Liver (tissue), 9 donors: ENCODE data around the gene RHOT2. TPM values are rescaled to one million over a fixed set of nuclear protein-coding genes. Genes with fewer than 3 reads are reported as not detected.

Experiments used
- DNase-seq: peaks from one replicate; pipeline ENCODE4 v3.0.0-alpha.2; 2017; ENCODE audit warnings: low spot score
- H3K27ac ChIP-seq, 2 donors: one replicate each; pipeline ENCODE4 v1.7.0; 2013; ENCODE audit warnings: inconsistent platforms in 2 of 2, low read length in 2 of 2, control low read depth in 1 of 2, low read depth in 1 of 2, mild to moderate bottlenecking in 1 of 2
- H3K27me3 ChIP-seq, 4 donors: one replicate each; pipeline versions ENCODE4 v1.6.1 to v1.7.0; 2013; ENCODE audit warnings: low read length in 3 of 4, inconsistent platforms in 1 of 4, mild to moderate bottlenecking in 1 of 4, moderate library complexity in 1 of 4; ENCODE audit not compliant: control insufficient read depth in 4 of 4, insufficient read depth in 4 of 4
- H3K36me3 ChIP-seq, 4 donors: one replicate each; pipeline versions ENCODE4 v1.6.1 to v1.7.0; 2013; ENCODE audit warnings: low read length in 3 of 4, mild to moderate bottlenecking in 3 of 4, low read depth in 1 of 4, moderate library complexity in 1 of 4; ENCODE audit not compliant: control insufficient read depth in 4 of 4, insufficient read depth in 3 of 4
- H3K4me1 ChIP-seq, 4 donors: one replicate each; pipeline versions ENCODE4 v1.6.1 to v1.7.0; 2013; ENCODE audit warnings: low read length in 3 of 4, mild to moderate bottlenecking in 3 of 4, moderate library complexity in 1 of 4; ENCODE audit not compliant: control insufficient read depth in 4 of 4, insufficient read depth in 4 of 4
- H3K4me3 ChIP-seq, 3 donors: one replicate each; pipeline versions ENCODE4 v1.6.1 to v1.7.0; 2013; ENCODE audit warnings: low read length in 3 of 3, control low read depth in 1 of 3, low read depth in 1 of 3, mild to moderate bottlenecking in 1 of 3
- H3K9ac ChIP-seq, 2 donors: one replicate each; pipeline ENCODE4 v1.7.0; 2013; ENCODE audit warnings: low read length in 2 of 2, mild to moderate bottlenecking in 2 of 2, moderate library complexity in 2 of 2, control low read depth in 1 of 2, low read depth in 1 of 2
- H3K9me3 ChIP-seq, 4 donors: one replicate each; pipeline versions ENCODE4 v1.6.1 to v1.7.0; 2013; ENCODE audit warnings: low read length in 3 of 4; ENCODE audit not compliant: control insufficient read depth in 4 of 4
- ATF3 ChIP-seq: IDR thresholded peaks from 2 replicates; pipeline ENCODE4 v1.6.1; 2016; ENCODE audit warnings: antibody characterized with exemption
- EGR1 ChIP-seq, 2 donors: IDR thresholded peaks; 2 replicates each; pipeline ENCODE4 v1.6.1; 2016 to 2018; ENCODE audit warnings: antibody characterized with exemption in 2 of 2, low read depth in 2 of 2
- FOXA1 ChIP-seq: IDR thresholded peaks from 2 replicates; pipeline ENCODE4 v1.6.1; 2016; ENCODE audit warnings: antibody characterized with exemption
- FOXA2 ChIP-seq: IDR thresholded peaks from 2 replicates; pipeline ENCODE4 v1.6.1; 2016; ENCODE audit warnings: antibody characterized with exemption
- HNF4A ChIP-seq, 2 donors: conservative IDR thresholded peaks; 2 replicates each; pipeline ENCODE4 v1.6.1; 2016; ENCODE audit warnings: antibody characterized with exemption in 2 of 2, mild to moderate bottlenecking in 2 of 2
- HNF4G ChIP-seq: IDR thresholded peaks from 2 replicates; pipeline ENCODE4 v1.6.1; 2016; ENCODE audit warnings: antibody characterized with exemption
- JUND ChIP-seq, 2 donors: IDR thresholded peaks; 2 replicates each; pipeline ENCODE4 v1.6.1; 2016; ENCODE audit warnings: antibody characterized with exemption in 2 of 2
- MAX ChIP-seq: IDR thresholded peaks from 2 replicates; pipeline ENCODE4 v1.6.1; 2016; ENCODE audit warnings: antibody characterized with exemption
- NR2F2 ChIP-seq: IDR thresholded peaks from 2 replicates; pipeline ENCODE4 v1.6.1; 2016; ENCODE audit warnings: antibody characterized with exemption
- RAD21 ChIP-seq, 2 donors: IDR thresholded peaks; 2 replicates each; pipeline ENCODE4 v1.6.1; 2016; ENCODE audit warnings: antibody characterized with exemption in 2 of 2, mild to moderate bottlenecking in 2 of 2
- REST ChIP-seq: IDR thresholded peaks from 2 replicates; pipeline ENCODE4 v1.6.1; 2016; ENCODE audit warnings: antibody characterized with exemption, mild to moderate bottlenecking
- RXRA ChIP-seq, 2 donors: IDR thresholded peaks; 2 replicates each; pipeline ENCODE4 v1.6.1; 2017 to 2018; ENCODE audit warnings: antibody characterized with exemption in 2 of 2, mild to moderate bottlenecking in 1 of 2
- SP1 ChIP-seq: IDR thresholded peaks from 2 replicates; pipeline ENCODE4 v1.6.1; 2018; ENCODE audit warnings: antibody characterized with exemption, mild to moderate bottlenecking
- TAF1 ChIP-seq: conservative IDR thresholded peaks from 2 replicates; pipeline ENCODE4 v1.6.1; 2016; ENCODE audit warnings: antibody characterized with exemption, mild to moderate bottlenecking
- YY1 ChIP-seq: IDR thresholded peaks from 2 replicates; pipeline ENCODE4 v1.6.1; 2016; ENCODE audit warnings: antibody characterized with exemption, mild to moderate bottlenecking
- ZBTB33 ChIP-seq: IDR thresholded peaks from 2 replicates; pipeline ENCODE4 v1.6.1; 2016; ENCODE audit warnings: antibody characterized with exemption
- WGBS: extraction: QIAGEN DNeasy Blood & Tissue Kit; methylation state at CpG from one replicate; pipeline ENCODE4 v1.1.7; 2013; 5-methylcytosine and 5-hydroxymethylcytosine counted together
- polyA plus RNA-seq, 2 donors: library from polyadenylated mRNA; stranded (reverse) in 1 of 2; unstranded in 1 of 2; fragments of 200-250 nt in 1 of 2; fragments of >200 nt in 1 of 2; fragmentation: Nextera tagmentation in 1 of 2; extraction: Ambion mirVana in 1 of 2; gene quantifications; one replicate each; pipeline versions ENCODE4 v1.2.1 to v1.2.3, GENCODE V29; 2013 to 2015
- total RNA-seq, 2 donors: library from RNA; depleted of rRNA; stranded (reverse); fragments of >200 nt; gene quantifications; one replicate each; pipeline ENCODE4 v1.2.3, GENCODE V29; 2014
- donor health status: healthy.
- donor health status: healthy.
- donor health status: healthy.
- donor health status: healthy.
- donor health status: healthy.

Gene RHOT2
- total and polyA plus RNA-seq, 4 donors = 20.8 to 37.9 (median 34.3) TPM

GRCh38 chr16:621526-622105 is 46.3 kb upstream of the RHOT2 start:
- Histone ChIP-seq H3K9me3 (no peaks in the 10 kb centered on the region), H3K9ac (no peak overlapping the region), H3K27ac (peak overlapping the region in 1 of 2 donors; percentile 3), H3K4me3 (no peak overlapping the region), H3K4me1 (peaks cover 0 to 10% (median 3%) of the 10 kb centered on the region in 4 donors), H3K36me3 (peaks cover 0 to 8% (median 4%) of the 10 kb centered on the region in 4 donors), H3K27me3 (no peaks in the 10 kb centered on the region)
- DNase-seq = no peak
- WGBS = 86% methylated on average over 21 of the region's 21 CpGs
- no peak for TF ChIP-seq NR2F2

- H3K4me3 ChIP-seq = no peak overlapping the region
- no peak overlapping the region for H3K9ac ChIP-seq
- 91% methylated on average over 17 of the region's 17 CpGs for WGBS
- DNase-seq = no peak
- peaks cover 0 to 16% (median 9%) of the 10 kb centered on the region in 4 donors for H3K4me1 ChIP-seq
- H3K36me3 ChIP-seq = peaks cover 0 to 12% (median 5%) of the 10 kb centered on the region in 4 donors
- TF ChIP-seq JUND (IDR thresholded peaks at IDR 0.05) (no peak), MAX (no peak), EGR1 (IDR thresholded peaks at IDR 0.05; ENCODE audit: low read depth in 2 of 2) (no peak), HNF4G (no peak), TAF1 (no peak), YY1 (no peak), HNF4A (conservative IDR thresholded peaks at IDR 0.05) (no peak), RXRA (IDR thresholded peaks at IDR 0.05) (no peak), ZBTB33 (no peak)
- no peak overlapping the region for H3K27ac ChIP-seq
- no peaks in the 10 kb centered on the region for H3K9me3 ChIP-seq
- H3K27me3 ChIP-seq = no peaks in the 10 kb centered on the region
Measured at GRCh38 chr16:622920-623280, 45.0 kb upstream of the RHOT2 start.

- 90% methylated on average over 10 of the region's 10 CpGs for WGBS
- Histone ChIP-seq H3K4me1 (peaks cover 11 to 31% (median 26%) of the 10 kb centered on the region in 4 donors), H3K27ac (no peak overlapping the region), H3K9me3 (no peaks in the 10 kb centered on the region), H3K36me3 (peaks cover 0 to 12% (median 5%) of the 10 kb centered on the region in 4 donors), H3K27me3 (no peaks in the 10 kb centered on the region), H3K4me3 (no peak overlapping the region), H3K9ac (no peak overlapping the region)
- no peak for TF ChIP-seq JUND (IDR thresholded peaks at IDR 0.05)
- no peak for TF ChIP-seq NR2F2
- no peak for TF ChIP-seq SP1
- no peak for TF ChIP-seq RAD21 (IDR thresholded peaks at IDR 0.05)
- TF ChIP-seq HNF4G = no peak
- no peak for TF ChIP-seq FOXA1
- no peak for TF ChIP-seq REST
- TF ChIP-seq MAX = no peak
- TF ChIP-seq FOXA2 = no peak
- no peak for TF ChIP-seq ATF3
- no peak for DNase-seq
Measured at GRCh38 chr16:624526-625070, 43.3 kb upstream of the RHOT2 start.
